Heart right ventricle (tissue), 16 donors: ENCODE measurements around the gene KLB. TPM values are rescaled to one million over a fixed set of nuclear protein-coding genes. Genes with fewer than 3 reads are reported as not detected.

Experiments used
- ATAC-seq, 8 donors: fragments of 200-7000 bp; cut with Tn5 transposase; one replicate each; pipeline ENCODE4 v1.9.1; 2020; ENCODE audit warnings: mild to moderate bottlenecking in 8 of 8, moderate library complexity in 8 of 8, moderate number of reproducible peaks in 1 of 8
- DNase-seq, 2 donors: peaks; one replicate each; pipeline ENCODE4 v3.0.0-alpha.2; 2020
- H3K27ac ChIP-seq, 10 donors: fragments of 200-600 bp; sonication (generic) in 2 of 10; one replicate each; pipeline versions ENCODE4 v1.5.0 to v1.8.0; 2020 to 2022; ENCODE audit warnings: mild to moderate bottlenecking in 3 of 10
- H3K27me3 ChIP-seq, 7 donors: fragments of 200-600 bp; one replicate each; pipeline ENCODE4 v1.8.0; 2021 to 2022; ENCODE audit warnings: mild to moderate bottlenecking in 2 of 7
- H3K36me3 ChIP-seq, 9 donors: fragments of 200-600 bp; sonication (generic) in 1 of 9; one replicate each; pipeline versions ENCODE4 v1.5.0 to v1.8.0; 2020 to 2022; ENCODE audit warnings: mild to moderate bottlenecking in 2 of 9
- H3K4me1 ChIP-seq, 9 donors: fragments of 200-600 bp; sonication (generic) in 1 of 9; one replicate each; pipeline versions ENCODE4 v1.5.0 to v1.8.0; 2020 to 2022; ENCODE audit warnings: mild to moderate bottlenecking in 4 of 9
- H3K4me3 ChIP-seq, 10 donors: fragments of 200-600 bp; sonication (generic) in 2 of 10; one replicate each; pipeline versions ENCODE4 v1.5.0 to v1.8.0; 2020 to 2022; ENCODE audit warnings: mild to moderate bottlenecking in 7 of 10, moderate library complexity in 2 of 10
- H3K9me3 ChIP-seq, 11 donors: fragments of 200-600 bp in 10 of 11; sonication (generic) in 2 of 11; one replicate each; pipeline versions ENCODE4 v1.5.0 to v1.8.0; 2013 to 2022; ENCODE audit warnings: mild to moderate bottlenecking in 2 of 11, control low read depth in 1 of 11, moderate library complexity in 1 of 11
- CTCF ChIP-seq, 9 donors: fragments of 200-600 bp; sonication (generic) in 2 of 9; IDR thresholded peaks; one replicate each; pipeline versions ENCODE4 v1.5.0 to v1.8.0; 2021 to 2022; ENCODE audit warnings: antibody characterized with exemption in 9 of 9, mild to moderate bottlenecking in 5 of 9, moderate library complexity in 1 of 9
- WGBS, 2 donors: extraction: QIAGEN DNeasy Blood & Tissue Kit; methylation state at CpG; one replicate each; pipeline ENCODE4 v1.1.7; 2013; ENCODE audit warnings: inconsistent platforms in 1 of 2; 5-methylcytosine and 5-hydroxymethylcytosine counted together
- intact Hi-C, 10 donors: fragments of 100-400 bp; cut with DNase I; formaldehyde crosslinking; loops; one replicate each; pipeline versions ENCODE4 v1.11.1 to v1.14.2; 2022
- polyA plus RNA-seq, 2 donors: library from polyadenylated mRNA; stranded (reverse); fragments of 200-250 nt; gene quantifications; one replicate each; pipeline ENCODE4 v1.2.3, GENCODE V29; 2013
- total RNA-seq, 10 donors: library from RNA; stranded (reverse); fragmentation: NEBNext Ultra II Directional in 3 of 10; extraction: Animal tissue kit (Norgen Biotek cat#: 25700) in 3 of 10; gene quantifications; one replicate each; pipeline versions ENCODE4 v1.2.1 to v1.2.4, GENCODE V29; 2021 to 2023
- donor health status: Arrhythmogenic right ventricular cardiomyopathy.
- donor health status: ischemic (EF 13 %, LVEDD 7.1; RV severe dilation, severe dysfunction).
- donor health status: healthy with polysubstance abuse.
- donor health status: DM: no; HTN: yes; CAD: no.
- donor health status: DM: no; HTN: no; CAD: no.
- donor health status: ischemic (EF 25% LVEDD 6.9; RV normal size, moderate dysfunction).
- donor health status: ischemic (EF 25% LVEDD 5.7; RV mildly dilated, moderate dysfunction).
- donor health status: healthy.
- donor health status: DM: yes; HTN: yes; CAD: no.
- donor health status: Ischemic cardiomyopathy.
- donor health status: ischemic (EF 35%, LVEDD 5.7; RV mildly dilated, moderate dysfunction).
- donor health status: nonischemic (EF 11% LVEDD 7.7; RV severe dilation, severe dysfunction).
- donor health status: DM: yes; HTN: yes; CAD: no.
- donor health status: PGD.
- donor health status: ischemic (EF 29% LVEDD 5.4; RV normal size, mild dysfunction).
- donor health status: nonischemic (EF 23%, LVEDD 6.1; RV moderate dilation, normal function).

The KLB gene
- total and polyA plus RNA-seq, 12 donors: 0.08 to 0.53 (median 0.24) TPM; not detected in 4

- intact Hi-C loops: loop anchor here in 6 of 10 donors (5.0 to 10.0 kb wide), 7 partner anchors 57 to 850 kb away; partner anchors contain the start of genes PDS5A (in 3 of the 6), N4BP2 (in 1 of the 6), SMIM14 (in 1 of the 6) and UGDH (in 1 of the 6)
- no peak for TF ChIP-seq CTCF (IDR thresholded peaks at IDR 0.05)
- no peaks in the 10 kb centered on the region for H3K27me3 ChIP-seq
- no peak overlapping the region for H3K27ac ChIP-seq
- H3K36me3 ChIP-seq: peaks cover 0 to 84% (median 19%) of the 10 kb centered on the region in 9 donors
- no peak for DNase-seq
- WGBS, 2 donors: 20 to 31% methylated on average over 2 of the region's 2 CpGs
- peak in 2 of 8 donors; percentile 36 to 50 for ATAC-seq
- no peaks in the 10 kb centered on the region for H3K9me3 ChIP-seq
- peaks cover 0 to 14% (median 2%) of the 10 kb centered on the region in 9 donors for H3K4me1 ChIP-seq
- H3K4me3 ChIP-seq: no peak overlapping the region
These were observed 58.3 kb downstream of the KLB start for GRCh38 chr4:39464886-39465501.

- intact Hi-C loops: loop anchor here in 6 of 10 donors (5.0 to 10.0 kb wide), 6 partner anchors 61 to 848 kb away; partner anchors contain the start of genes PDS5A (in 3 of the 6), N4BP2 (in 1 of the 6), SMIM14 (in 1 of the 6) and UGDH (in 1 of the 6)
- TF ChIP-seq CTCF (IDR thresholded peaks at IDR 0.05): no peak
- H3K27ac ChIP-seq: no peak overlapping the region
- peaks cover 0 to 12% (median 0%) of the 10 kb centered on the region in 9 donors for H3K4me1 ChIP-seq
- WGBS, 2 donors: 80 to 81% methylated on average over 4 of the region's 4 CpGs
- no peak overlapping the region for H3K4me3 ChIP-seq
- ATAC-seq (no peak), DNase-seq (no peak)
- no peaks in the 10 kb centered on the region for H3K9me3 ChIP-seq
- no peaks in the 10 kb centered on the region for H3K27me3 ChIP-seq
- peaks cover 0 to 91% (median 23%) of the 10 kb centered on the region in 9 donors for H3K36me3 ChIP-seq
These were observed 60.0 kb downstream of the KLB start for GRCh38 chr4:39466747-39467146.

- H3K4me3 ChIP-seq: no peak overlapping the region
- no peak overlapping the region for H3K27ac ChIP-seq
- H3K27me3 ChIP-seq: no peaks in the 10 kb centered on the region
- intact Hi-C loops: loop anchor here in 6 of 10 donors (5.0 to 10.0 kb wide), 6 partner anchors 60 to 847 kb away; partner anchors contain the start of genes PDS5A (in 3 of the 6), N4BP2 (in 1 of the 6), SMIM14 (in 1 of the 6) and UGDH (in 1 of the 6)
- ATAC-seq: no peak
- peaks cover 0 to 91% (median 23%) of the 10 kb centered on the region in 9 donors for H3K36me3 ChIP-seq
- H3K4me1 ChIP-seq: peaks cover 0 to 12% (median 0%) of the 10 kb centered on the region in 9 donors
- no peak for DNase-seq
- no peaks in the 10 kb centered on the region for H3K9me3 ChIP-seq
- no peak for TF ChIP-seq CTCF (IDR thresholded peaks at IDR 0.05)
- 92 to 95% methylated on average over 4 of the region's 4 CpGs for WGBS, 2 donors
These were observed 60.7 kb downstream of the KLB start for GRCh38 chr4:39467464-39467863.

GRCh38 chr4:39469429-39470077 lies 62.8 kb downstream of the KLB start:
- peak in 7 of 8 donors; percentile 64 to 85 (median 74) for ATAC-seq
- Histone ChIP-seq H3K27ac (peak overlapping the region in 2 of 10 donors; percentile 11 to 66), H3K4me1 (peaks cover 0 to 12% (median 0%) of the 10 kb centered on the region in 9 donors), H3K4me3 (no peak overlapping the region), H3K9me3 (no peaks in the 10 kb centered on the region), H3K36me3 (peaks cover 0 to 91% (median 14%) of the 10 kb centered on the region in 9 donors), H3K27me3 (no peaks in the 10 kb centered on the region)
- peak in 1 of 2 donors; percentile 16 for DNase-seq
- peak; percentile 58 to 89 (median 83) for TF ChIP-seq CTCF (IDR thresholded peaks at IDR 0.05)
- intact Hi-C loops: loop anchor here in 9 of 10 donors (1.0 to 10.0 kb wide), 9 partner anchors 58 to 845 kb away; partner anchors contain the start of genes PDS5A (in 8 of the 9), N4BP2 (in 1 of the 9), SMIM14 (in 1 of the 9) and UGDH (in 1 of the 9)
- 68% methylated on average over 4 of the region's 4 CpGs for WGBS, 2 donors
